Kasumi-1 (cell line): ENCODE data around the gene FAM229B.

ENCODE experiments used
- DNase-seq, 2 experiments: peaks; one replicate each; lab custom pipeline; 2025; lab: John Stamatoyannopoulos, UW

Gene FAM229B

GRCh38 chr6:112144145-112144926, 56.9 kb downstream of the FAM229B start:
- no peak for DNase-seq

GRCh38 chr6:112145080-112145573, 57.7 kb downstream of the FAM229B start:
- DNase-seq = no peak

GRCh38 chr6:112148103-112148502, 60.7 kb downstream of the FAM229B start:
- no peak for DNase-seq

- no peak for DNase-seq
Observed at GRCh38 chr6:112149236-112149635, 61.8 kb downstream of the FAM229B start.

- DNase-seq = no peak
Observed at GRCh38 chr6:112149719-112150263, 62.4 kb downstream of the FAM229B start.

GRCh38 chr6:112150363-112150762, 63.0 kb downstream of the FAM229B start:
- no peak for DNase-seq
